ENCODE measurements around the gene KSR1.

The KSR1 gene

GRCh38 chr17:27524594-27524993, 68.3 kb downstream of the KSR1 start:
- H3K4me3 ChIP-seq (ENCODE audit: low read depth, low read length), result no peak overlapping the region
- no peak for DNase-seq (ENCODE audit: low read depth)
- TF ChIP-seq CTCF (conservative IDR thresholded peaks at IDR 0.05; ENCODE audit: low read depth, low read length), result no peak

GRCh38 chr17:27525316-27525715, 69.1 kb downstream of the KSR1 start:
- no peak for TF ChIP-seq CTCF (conservative IDR thresholded peaks at IDR 0.05; ENCODE audit: low read depth, low read length)
- H3K4me3 ChIP-seq (ENCODE audit: low read depth, low read length), result no peak overlapping the region
- no peak for DNase-seq (ENCODE audit: low read depth)

GRCh38 chr17:27525836-27526603, 69.8 kb downstream of the KSR1 start:
- H3K4me3 ChIP-seq (ENCODE audit: low read depth, low read length), result no peak overlapping the region
- TF ChIP-seq CTCF (conservative IDR thresholded peaks at IDR 0.05; ENCODE audit: low read depth, low read length), result no peak
- no peak for DNase-seq (ENCODE audit: low read depth)

- no peak overlapping the region for H3K4me3 ChIP-seq (ENCODE audit: low read depth, low read length)
- DNase-seq (ENCODE audit: low read depth), result peak; percentile 71
- TF ChIP-seq CTCF (conservative IDR thresholded peaks at IDR 0.05; ENCODE audit: low read depth, low read length), result no peak
Observed at GRCh38 chr17:27526604-27527002, 70.4 kb downstream of the KSR1 start.

DNA sequence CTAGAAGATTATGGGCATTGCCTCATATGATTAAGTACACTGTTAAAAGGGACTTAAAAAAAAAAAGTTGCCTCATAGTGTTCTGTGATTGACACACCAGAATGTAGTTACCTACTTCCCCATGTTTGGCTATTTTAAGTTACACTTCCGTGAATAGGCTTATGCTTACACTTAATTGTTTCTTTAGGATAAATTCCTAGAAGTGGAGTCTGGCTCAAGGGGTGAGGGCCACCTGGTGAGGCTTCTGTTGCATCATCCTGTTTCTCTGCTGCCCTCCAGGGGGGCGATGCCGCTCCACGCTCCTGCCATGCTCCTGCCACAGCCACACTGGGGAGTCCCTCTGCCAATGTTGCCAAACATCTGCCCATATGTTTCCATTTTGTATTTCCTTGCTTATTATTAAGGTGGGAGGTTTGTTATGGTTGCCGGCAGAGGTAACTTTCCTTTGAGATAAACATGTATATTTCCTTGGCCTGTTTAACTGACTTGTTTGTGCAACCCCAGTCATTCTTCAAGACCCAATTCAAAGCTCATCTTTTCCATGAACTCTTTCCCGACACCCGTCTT, 73.1 kb downstream of the KSR1 start:
- no peak for TF ChIP-seq CTCF (conservative IDR thresholded peaks at IDR 0.05; ENCODE audit: low read depth, low read length)
- H3K4me3 ChIP-seq (ENCODE audit: low read depth, low read length), result no peak overlapping the region
- DNase-seq (ENCODE audit: low read depth), result peak; percentile 88

DNA sequence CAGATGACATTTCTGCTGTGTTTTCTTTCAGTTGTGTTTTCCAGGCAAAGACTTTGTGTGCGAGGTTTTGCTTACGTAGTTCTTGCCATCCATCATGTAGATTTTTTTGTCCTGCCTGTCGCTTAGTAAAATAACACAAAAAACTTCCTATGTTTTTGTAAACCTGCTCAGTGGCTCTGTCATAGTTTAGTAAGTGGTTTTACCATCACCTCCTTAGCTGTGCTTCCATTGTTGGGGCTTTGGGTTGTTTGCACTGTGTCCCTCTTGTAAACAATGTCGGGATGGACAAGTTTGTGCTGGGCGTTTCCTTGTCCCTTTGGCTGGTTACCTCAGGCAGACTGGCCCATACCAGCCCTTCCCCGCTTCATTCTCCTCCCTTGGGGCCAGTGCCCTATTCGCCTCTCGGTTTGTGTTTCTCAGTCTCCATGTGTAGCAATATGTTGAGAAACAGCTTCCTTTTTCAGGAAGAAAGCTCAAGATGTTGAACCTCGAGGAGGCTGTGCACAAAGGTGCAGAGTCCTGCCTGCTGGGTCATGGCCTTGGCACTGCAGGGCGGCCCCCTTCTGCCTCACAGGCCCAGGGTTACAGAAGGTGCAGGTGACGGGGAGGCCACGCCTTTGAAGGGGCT, 74.6 kb downstream of the KSR1 start:
- no peak for TF ChIP-seq CTCF (conservative IDR thresholded peaks at IDR 0.05; ENCODE audit: low read depth, low read length)
- DNase-seq (ENCODE audit: low read depth), result peak; percentile 85

More for the DNA sequence above, 74.6 kb downstream of the KSR1 start:
- no peak overlapping the region for H3K4me3 ChIP-seq (ENCODE audit: low read depth, low read length)
